ENCODE data around the gene GALNT9.

Gene GALNT9

GRCh38 chr12:132166093-132166492, 163.3 kb downstream of the GALNT9 start:
- DNase-seq = no peak

- no peak for DNase-seq
Measured at GRCh38 chr12:132165584-132165983, 163.8 kb downstream of the GALNT9 start.

GRCh38 chr12:132164426-132164825, 165.0 kb downstream of the GALNT9 start:
- no peak for DNase-seq

- DNase-seq = no peak
Measured at GRCh38 chr12:132163911-132164288, 165.5 kb downstream of the GALNT9 start.

- peak; percentile 45 for DNase-seq
Measured at GRCh38 chr12:132163041-132163910, 166.1 kb downstream of the GALNT9 start.

GRCh38 chr12:132162508-132163031, 166.8 kb downstream of the GALNT9 start:
- peak; percentile 59 for DNase-seq

- DNase-seq = no peak
Measured at GRCh38 chr12:132161796-132162507, 167.4 kb downstream of the GALNT9 start.

- DNase-seq = no peak
Measured at GRCh38 chr12:132161036-132161781, 168.2 kb downstream of the GALNT9 start.

GRCh38 chr12:132160601-132161035, 168.8 kb downstream of the GALNT9 start:
- DNase-seq = no peak

GRCh38 chr12:132160016-132160415, 169.4 kb downstream of the GALNT9 start:
- no peak for DNase-seq

- DNase-seq = no peak
Measured at GRCh38 chr12:132159555-132160003, 169.8 kb downstream of the GALNT9 start.

GRCh38 chr12:132158677-132159554, 170.5 kb downstream of the GALNT9 start:
- DNase-seq = no peak

- no peak for DNase-seq
Measured at GRCh38 chr12:132157733-132158409, 171.5 kb downstream of the GALNT9 start.

- no peak for DNase-seq
Measured at GRCh38 chr12:132156573-132157325, 172.6 kb downstream of the GALNT9 start.

- DNase-seq = no peak
Measured at GRCh38 chr12:132155771-132156572, 173.4 kb downstream of the GALNT9 start.

- no peak for DNase-seq
Measured at GRCh38 chr12:132154941-132155770, 174.2 kb downstream of the GALNT9 start.

- no peak for DNase-seq
Measured at GRCh38 chr12:132154341-132154761, 175.0 kb downstream of the GALNT9 start.

- DNase-seq = peak; percentile 75
Measured at GRCh38 chr12:132153501-132154340, 175.7 kb downstream of the GALNT9 start.

Measured in DMS79 treated with DMSO at 0.1 percent for 48 hours (cell line).